Osteoblast (primary cell): ENCODE measurements around the gene USP40. TPM values are rescaled to one million over a fixed set of nuclear protein-coding genes. Genes with fewer than 3 reads are reported as not detected.

Experiments used
- DNase-seq: peaks from one replicate; pipeline ENCODE4 v3.0.0; 2011; ENCODE audit warnings: low spot score, mixed read lengths; ENCODE audit not compliant: insufficient read length; ENCODE audit errors: missing footprints
- H2AFZ ChIP-seq: 2 replicates; pipeline ENCODE4 v1.6.0; 2011; ENCODE audit warnings: mild to moderate bottlenecking, low read length
- H3K27ac ChIP-seq: 2 replicates; pipeline ENCODE4 v1.5.1; 2011; ENCODE audit warnings: mild to moderate bottlenecking, low read depth, low read length, moderate library complexity
- H3K27me3 ChIP-seq: 2 replicates; pipeline ENCODE4 v1.6.0; 2012; ENCODE audit warnings: mild to moderate bottlenecking, control low read depth, inconsistent platforms, low read length, moderate library complexity; ENCODE audit not compliant: insufficient read depth
- H3K36me3 ChIP-seq: 2 replicates; pipeline ENCODE4 v1.5.1; 2011; ENCODE audit warnings: mild to moderate bottlenecking, low read length, control low read depth, moderate library complexity; ENCODE audit not compliant: insufficient read depth
- H3K4me1 ChIP-seq: 2 replicates; pipeline ENCODE4 v1.5.1; 2011; ENCODE audit warnings: mild to moderate bottlenecking, low read length, control low read depth, moderate library complexity; ENCODE audit not compliant: insufficient read depth
- H3K4me2 ChIP-seq: 2 replicates; pipeline ENCODE4 v1.6.0; 2011; ENCODE audit warnings: mild to moderate bottlenecking, low read length; ENCODE audit not compliant: insufficient read depth
- H3K4me3 ChIP-seq: fragments of 200-600 bp; sonication (generic); 3 replicates; pipeline ENCODE4 v1.5.1; 2012; ENCODE audit warnings: mild to moderate bottlenecking, low read length, inconsistent platforms; ENCODE audit not compliant: insufficient read depth
- H3K79me2 ChIP-seq: 2 replicates; pipeline ENCODE4 v1.6.0; 2012; ENCODE audit warnings: mild to moderate bottlenecking, low read length, control low read depth, inconsistent platforms; ENCODE audit not compliant: insufficient read depth
- H3K9me3 ChIP-seq: 2 replicates; pipeline ENCODE4 v1.5.1; 2011; ENCODE audit warnings: low read depth, low read length, control low read depth
- H4K20me1 ChIP-seq: 2 replicates; pipeline ENCODE4 v1.6.0; 2012; ENCODE audit warnings: mild to moderate bottlenecking, low read length, control low read depth; ENCODE audit not compliant: insufficient read depth
- total RNA-seq: library from RNA; depleted of rRNA; stranded (reverse); fragments of >200 nt; gene quantifications from 2 replicates; pipeline ENCODE4 v1.2.3, GENCODE V29; 2012
- TF ChIP-seq, protein P1 (sequence below): IDR thresholded peaks from 2 replicates; pipeline ENCODE4 v1.5.1; 2011; ENCODE audit warnings: mild to moderate bottlenecking, low read depth, low read length, moderate library complexity; ENCODE audit errors: extremely low read depth

Gene USP40
- total RNA-seq, 1 donor: 34.0 TPM

DNA sequence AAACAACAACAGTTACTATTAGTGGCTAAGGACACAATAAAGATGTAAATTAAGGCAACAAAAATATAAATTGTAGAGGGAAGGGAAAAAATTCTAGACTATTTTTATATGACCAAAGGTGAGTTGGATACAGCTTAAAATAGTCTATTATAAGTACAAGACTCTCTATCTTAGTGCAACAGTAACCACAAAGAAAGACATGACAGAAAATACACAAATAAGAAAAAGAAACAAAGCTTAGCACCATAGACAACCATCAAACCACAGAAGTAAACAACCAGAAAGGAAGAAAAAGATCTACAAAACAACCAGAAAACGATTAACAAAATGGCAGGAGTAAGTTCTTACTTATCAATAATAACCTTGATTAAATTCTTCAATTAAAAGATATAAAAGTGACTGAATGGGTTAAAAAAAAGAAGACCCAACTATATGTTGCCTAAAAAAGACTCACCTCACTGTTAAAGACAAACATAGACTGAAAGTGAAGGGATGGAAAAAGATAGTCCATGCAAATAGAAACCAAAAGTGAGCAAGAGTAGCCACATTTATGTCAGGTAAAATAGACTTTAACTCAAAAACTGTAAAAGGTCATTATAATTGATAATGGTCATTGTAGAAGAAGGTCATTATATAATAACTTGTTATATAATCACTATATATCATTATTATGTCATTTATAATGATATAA, 62.5 kb downstream of the USP40 start:
- Histone ChIP-seq H3K4me3 (no peak overlapping the region), H3K4me2 (no peak overlapping the region), H3K36me3 (no peaks in the 10 kb centered on the region), H2AFZ (no peak overlapping the region), H3K4me1 (peaks cover 12% of the 10 kb centered on the region), H3K9me3 (no peaks in the 10 kb centered on the region), H3K79me2 (no peaks in the 10 kb centered on the region), H3K27ac (no peak overlapping the region), H4K20me1 (no peaks in the 10 kb centered on the region), H3K27me3 (no peaks in the 10 kb centered on the region)
- DNase-seq: no peak
- TF ChIP-seq, protein P1, sequence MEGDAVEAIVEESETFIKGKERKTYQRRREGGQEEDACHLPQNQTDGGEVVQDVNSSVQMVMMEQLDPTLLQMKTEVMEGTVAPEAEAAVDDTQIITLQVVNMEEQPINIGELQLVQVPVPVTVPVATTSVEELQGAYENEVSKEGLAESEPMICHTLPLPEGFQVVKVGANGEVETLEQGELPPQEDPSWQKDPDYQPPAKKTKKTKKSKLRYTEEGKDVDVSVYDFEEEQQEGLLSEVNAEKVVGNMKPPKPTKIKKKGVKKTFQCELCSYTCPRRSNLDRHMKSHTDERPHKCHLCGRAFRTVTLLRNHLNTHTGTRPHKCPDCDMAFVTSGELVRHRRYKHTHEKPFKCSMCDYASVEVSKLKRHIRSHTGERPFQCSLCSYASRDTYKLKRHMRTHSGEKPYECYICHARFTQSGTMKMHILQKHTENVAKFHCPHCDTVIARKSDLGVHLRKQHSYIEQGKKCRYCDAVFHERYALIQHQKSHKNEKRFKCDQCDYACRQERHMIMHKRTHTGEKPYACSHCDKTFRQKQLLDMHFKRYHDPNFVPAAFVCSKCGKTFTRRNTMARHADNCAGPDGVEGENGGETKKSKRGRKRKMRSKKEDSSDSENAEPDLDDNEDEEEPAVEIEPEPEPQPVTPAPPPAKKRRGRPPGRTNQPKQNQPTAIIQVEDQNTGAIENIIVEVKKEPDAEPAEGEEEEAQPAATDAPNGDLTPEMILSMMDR: no peak

GRCh38 chr2:233503481-233503880, 63.1 kb downstream of the USP40 start:
- no peak for DNase-seq
- no peak overlapping the region for H2AFZ ChIP-seq

DNA sequence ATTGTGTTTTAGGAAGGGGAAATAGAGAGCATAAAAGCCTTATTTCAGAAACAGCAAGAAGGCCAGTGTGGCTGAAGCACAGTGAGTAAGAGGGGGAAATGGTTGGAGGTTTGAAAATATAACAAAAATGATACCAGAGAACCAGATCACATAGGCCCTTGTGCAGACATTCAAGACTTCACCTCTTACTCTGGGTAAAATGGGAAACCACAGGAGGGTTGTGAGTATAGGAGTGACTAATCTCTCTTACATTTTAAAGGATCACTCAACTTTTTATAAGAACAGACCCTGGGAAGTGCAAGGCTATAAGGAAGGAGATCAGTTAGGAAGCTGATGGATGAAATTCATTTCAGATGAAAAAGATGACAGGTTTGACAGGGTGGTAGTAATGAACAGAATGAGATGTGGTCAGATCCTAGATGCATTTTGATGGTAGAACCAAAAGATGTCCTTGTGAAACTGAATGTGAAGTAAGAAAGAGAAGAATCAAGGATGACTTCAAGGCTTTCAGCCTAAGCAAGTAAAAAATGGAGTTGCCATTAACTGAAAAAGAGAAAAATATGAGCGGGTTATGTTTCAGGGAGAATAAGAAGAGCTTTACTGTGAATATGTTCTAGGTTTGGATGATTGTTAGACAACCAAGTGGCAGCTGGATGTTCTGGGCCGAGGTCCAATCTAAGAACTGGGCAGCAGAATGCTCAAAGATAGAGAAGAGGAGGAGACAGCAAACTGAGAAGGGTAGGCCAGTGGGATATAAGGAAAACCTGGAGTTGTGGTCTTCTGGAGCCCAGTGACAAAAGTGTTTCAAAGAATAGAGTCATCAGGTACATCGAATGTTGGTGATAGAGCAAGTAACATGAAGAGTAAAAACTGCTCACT, 65.1 kb downstream of the USP40 start:
- no peak overlapping the region for H2AFZ ChIP-seq
- H3K27ac ChIP-seq: peak overlapping the region; percentile 35
- peaks cover 12% of the 10 kb centered on the region for H3K4me1 ChIP-seq
- H3K4me3 ChIP-seq: no peak overlapping the region
- TF ChIP-seq, protein P1: no peak
- H3K36me3 ChIP-seq: peaks cover 18% of the 10 kb centered on the region
- no peaks in the 10 kb centered on the region for H3K27me3 ChIP-seq
- H3K9me3 ChIP-seq: no peaks in the 10 kb centered on the region
- no peaks in the 10 kb centered on the region for H3K79me2 ChIP-seq
- H4K20me1 ChIP-seq: no peaks in the 10 kb centered on the region
- DNase-seq: peak; percentile 50
- H3K4me2 ChIP-seq: peak overlapping the region; percentile 20

More at GRCh38 chr2:233503481-233503880, 63.1 kb downstream of the USP40 start:
- Histone ChIP-seq H3K4me1 (peaks cover 12% of the 10 kb centered on the region), H3K4me3 (no peak overlapping the region), H3K27me3 (no peaks in the 10 kb centered on the region), H3K36me3 (peaks cover 3% of the 10 kb centered on the region), H3K27ac (no peak overlapping the region), H3K4me2 (no peak overlapping the region), H4K20me1 (no peaks in the 10 kb centered on the region), H3K9me3 (no peaks in the 10 kb centered on the region), H3K79me2 (no peaks in the 10 kb centered on the region)
- TF ChIP-seq, protein P1: no peak

DNA sequence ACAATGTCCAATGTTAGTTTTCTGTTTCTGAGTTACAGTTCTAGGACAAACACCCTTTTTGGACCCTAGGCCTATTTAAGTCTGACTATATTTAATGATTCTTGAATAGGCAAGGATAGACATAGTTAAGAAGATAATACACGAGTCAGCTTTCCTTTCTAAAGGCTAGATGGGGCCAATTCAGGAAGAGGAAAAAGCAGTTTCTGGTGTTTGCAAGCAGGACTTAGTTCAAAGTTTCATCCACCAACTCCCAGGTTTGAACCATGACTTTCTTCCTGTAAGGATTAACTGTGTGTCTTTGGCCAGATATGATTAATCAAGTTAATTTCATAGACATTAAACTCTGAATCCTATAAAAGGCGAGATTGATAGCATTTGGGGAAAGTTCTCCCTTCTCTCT, 66.7 kb downstream of the USP40 start:
- no peak for DNase-seq
- Histone ChIP-seq H4K20me1 (no peaks in the 10 kb centered on the region), H3K79me2 (no peaks in the 10 kb centered on the region), H3K9me3 (no peaks in the 10 kb centered on the region), H2AFZ (no peak overlapping the region), H3K27ac (no peak overlapping the region), H3K4me3 (no peak overlapping the region), H3K27me3 (no peaks in the 10 kb centered on the region), H3K4me2 (no peak overlapping the region), H3K36me3 (peaks cover 27% of the 10 kb centered on the region), H3K4me1 (peaks cover 12% of the 10 kb centered on the region)
- TF ChIP-seq, protein P1: no peak
